ENCODE results near the gene SLC35A5.

- TF ChIP-seq POLR2A (IDR thresholded peaks at IDR 0.05; ENCODE audit: low read depth, low read length) (no peak), SPI1 (IDR thresholded peaks at IDR 0.05; ENCODE audit: low read depth, low read length) (no peak), POLR2AphosphoS5 (IDR thresholded peaks at IDR 0.05; ENCODE audit: low read depth, low read length) (no peak), TAF1 (IDR thresholded peaks at IDR 0.05; ENCODE audit: low read depth, low read length) (no peak), POU2F2 (IDR thresholded peaks at IDR 0.05; ENCODE audit: low read depth, low read length) (no peak)
These were observed 42.7 kb downstream of the SLC35A5 start for GRCh38 chr3:112604536-112604935.
